Measurements from ENCODE around the gene CEP57L1.

CEP57L1 gene

DNA sequence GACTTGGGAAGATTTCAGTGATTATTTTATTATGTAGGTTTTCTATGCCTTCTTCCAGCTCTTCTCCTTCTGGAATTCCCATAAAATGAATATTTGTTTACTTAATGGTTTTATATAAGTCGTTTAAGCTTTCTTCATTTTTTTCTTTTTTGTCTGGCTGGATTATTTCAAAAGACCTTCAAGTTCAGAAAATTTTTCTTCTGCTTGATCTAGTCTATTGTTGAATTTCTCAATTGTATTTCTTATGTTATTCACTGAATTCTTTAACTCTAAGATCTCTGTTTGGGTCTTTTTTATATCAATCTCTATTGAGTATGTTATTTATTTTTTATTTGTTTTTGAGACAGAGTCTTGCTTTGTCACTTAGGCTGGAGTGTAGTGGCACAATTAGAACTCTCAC is 117.4 kb downstream of the CEP57L1 start:
- Histone ChIP-seq H3K4me3 (ENCODE audit: low read length) (no peak overlapping the region), H3K79me2 (ENCODE audit: low read length) (no peaks in the 10 kb centered on the region), H3K4me1 (ENCODE audit: low read length) (no peaks in the 10 kb centered on the region), H4K20me1 (ENCODE audit: insufficient read depth, low read length) (no peaks in the 10 kb centered on the region), H3F3A (ENCODE audit: insufficient read depth, low read length) (no peaks in the 10 kb centered on the region), H3K4me2 (ENCODE audit: low read depth, low read length) (no peak overlapping the region), H3K27ac (ENCODE audit: low read length) (no peak overlapping the region), H3K9ac (ENCODE audit: low read length) (no peak overlapping the region), H3K36me3 (replicated peaks; ENCODE audit: insufficient read depth, low read length) (no peaks in the 10 kb centered on the region), H3K27me3 (replicated peaks; ENCODE audit: insufficient read depth, low read length) (no peaks in the 10 kb centered on the region), H3K9me3 (replicated peaks; ENCODE audit: insufficient read depth, low read length) (no peaks in the 10 kb centered on the region), H3K9me2 (replicated peaks; ENCODE audit: insufficient read depth, low read length) (no peaks in the 10 kb centered on the region), H2AFZ (ENCODE audit: low read length) (no peak overlapping the region)
- TF ChIP-seq EZH2 (optimal IDR thresholded peaks at IDR 0.05; ENCODE audit: low read depth, low read length) (no peak), EZH2phosphoT487 (IDR thresholded peaks at IDR 0.05; ENCODE audit: low read length) (no peak)
- TF ChIP-seq, protein P1, sequence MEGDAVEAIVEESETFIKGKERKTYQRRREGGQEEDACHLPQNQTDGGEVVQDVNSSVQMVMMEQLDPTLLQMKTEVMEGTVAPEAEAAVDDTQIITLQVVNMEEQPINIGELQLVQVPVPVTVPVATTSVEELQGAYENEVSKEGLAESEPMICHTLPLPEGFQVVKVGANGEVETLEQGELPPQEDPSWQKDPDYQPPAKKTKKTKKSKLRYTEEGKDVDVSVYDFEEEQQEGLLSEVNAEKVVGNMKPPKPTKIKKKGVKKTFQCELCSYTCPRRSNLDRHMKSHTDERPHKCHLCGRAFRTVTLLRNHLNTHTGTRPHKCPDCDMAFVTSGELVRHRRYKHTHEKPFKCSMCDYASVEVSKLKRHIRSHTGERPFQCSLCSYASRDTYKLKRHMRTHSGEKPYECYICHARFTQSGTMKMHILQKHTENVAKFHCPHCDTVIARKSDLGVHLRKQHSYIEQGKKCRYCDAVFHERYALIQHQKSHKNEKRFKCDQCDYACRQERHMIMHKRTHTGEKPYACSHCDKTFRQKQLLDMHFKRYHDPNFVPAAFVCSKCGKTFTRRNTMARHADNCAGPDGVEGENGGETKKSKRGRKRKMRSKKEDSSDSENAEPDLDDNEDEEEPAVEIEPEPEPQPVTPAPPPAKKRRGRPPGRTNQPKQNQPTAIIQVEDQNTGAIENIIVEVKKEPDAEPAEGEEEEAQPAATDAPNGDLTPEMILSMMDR (IDR thresholded peaks at IDR 0.05; ENCODE audit: low read length): no peak
- DNase-seq: no peak
